ENCODE measurements around the gene STX11.

Gene STX11

DNA sequence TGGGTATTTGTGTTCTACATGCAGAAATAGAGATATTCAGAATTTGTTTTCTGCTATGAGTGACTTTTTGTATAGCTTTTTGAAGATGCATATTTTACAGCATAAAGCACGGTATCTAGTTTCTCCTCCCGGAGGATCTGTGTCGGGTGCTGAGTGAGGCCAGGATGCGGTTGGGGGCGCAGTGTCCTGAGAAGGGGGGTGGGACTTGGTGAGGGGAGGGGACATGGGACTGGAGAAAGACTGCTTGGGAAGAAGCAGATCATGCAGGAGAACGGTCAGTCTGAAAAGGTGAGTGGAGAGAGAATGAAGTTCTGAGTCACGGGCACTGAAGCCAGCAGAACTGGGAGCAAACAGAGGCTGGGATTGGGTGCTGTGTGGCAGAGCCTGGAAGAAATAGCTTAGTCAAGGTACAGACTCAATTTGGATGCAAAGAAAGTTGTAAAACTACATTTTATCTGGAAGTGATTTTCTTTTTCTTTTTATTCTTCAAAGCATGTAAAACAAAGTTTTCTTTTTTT is 44.0 kb downstream of the STX11 start:
- in situ Hi-C loops (cut with HindIII; ENCODE audit: low sequenced_read_pairs), result no loop called here
- no peak overlapping the region for H3K4me3 ChIP-seq (ENCODE audit: low read depth, low read length)
- TF ChIP-seq, protein P1, sequence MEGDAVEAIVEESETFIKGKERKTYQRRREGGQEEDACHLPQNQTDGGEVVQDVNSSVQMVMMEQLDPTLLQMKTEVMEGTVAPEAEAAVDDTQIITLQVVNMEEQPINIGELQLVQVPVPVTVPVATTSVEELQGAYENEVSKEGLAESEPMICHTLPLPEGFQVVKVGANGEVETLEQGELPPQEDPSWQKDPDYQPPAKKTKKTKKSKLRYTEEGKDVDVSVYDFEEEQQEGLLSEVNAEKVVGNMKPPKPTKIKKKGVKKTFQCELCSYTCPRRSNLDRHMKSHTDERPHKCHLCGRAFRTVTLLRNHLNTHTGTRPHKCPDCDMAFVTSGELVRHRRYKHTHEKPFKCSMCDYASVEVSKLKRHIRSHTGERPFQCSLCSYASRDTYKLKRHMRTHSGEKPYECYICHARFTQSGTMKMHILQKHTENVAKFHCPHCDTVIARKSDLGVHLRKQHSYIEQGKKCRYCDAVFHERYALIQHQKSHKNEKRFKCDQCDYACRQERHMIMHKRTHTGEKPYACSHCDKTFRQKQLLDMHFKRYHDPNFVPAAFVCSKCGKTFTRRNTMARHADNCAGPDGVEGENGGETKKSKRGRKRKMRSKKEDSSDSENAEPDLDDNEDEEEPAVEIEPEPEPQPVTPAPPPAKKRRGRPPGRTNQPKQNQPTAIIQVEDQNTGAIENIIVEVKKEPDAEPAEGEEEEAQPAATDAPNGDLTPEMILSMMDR (IDR thresholded peaks at IDR 0.05; ENCODE audit: low read depth, low read length), result no peak
- no peak for DNase-seq (ENCODE audit: low read depth, low spot score)

DNA sequence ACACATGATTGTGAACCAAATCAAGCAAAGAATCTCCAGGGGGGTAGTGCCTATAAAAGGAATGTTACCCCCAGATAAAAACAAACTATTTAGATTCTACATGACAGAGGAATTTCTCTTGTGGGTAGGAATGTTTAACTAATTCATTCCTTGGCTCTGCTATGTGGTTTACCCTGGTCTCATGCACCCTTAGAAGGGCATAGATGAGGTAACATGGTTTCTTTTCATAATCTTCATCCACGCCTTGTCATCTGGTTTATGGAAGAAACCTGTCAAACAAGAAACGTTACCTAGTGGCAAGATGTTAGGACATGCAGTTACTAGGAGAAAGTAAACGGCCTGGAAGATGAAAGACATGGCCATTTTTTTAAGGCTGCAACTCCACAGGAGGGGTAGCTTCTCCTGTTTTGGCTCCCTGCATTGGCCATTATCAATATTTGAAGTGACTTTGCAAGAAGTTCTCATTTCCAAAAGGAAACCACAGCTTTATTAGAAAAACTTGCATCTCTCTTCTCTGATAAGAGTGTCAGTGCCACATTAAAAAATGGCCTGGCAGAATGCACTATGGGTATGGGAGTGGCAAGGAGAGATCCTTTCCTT is 45.5 kb downstream of the STX11 start:
- in situ Hi-C loops (cut with HindIII; ENCODE audit: low sequenced_read_pairs), result no loop called here
- peak; percentile 33 for DNase-seq (ENCODE audit: low read depth, low spot score)
- TF ChIP-seq, protein P1 (IDR thresholded peaks at IDR 0.05; ENCODE audit: low read depth, low read length), result no peak
- H3K4me3 ChIP-seq (ENCODE audit: low read depth, low read length), result no peak overlapping the region

DNA sequence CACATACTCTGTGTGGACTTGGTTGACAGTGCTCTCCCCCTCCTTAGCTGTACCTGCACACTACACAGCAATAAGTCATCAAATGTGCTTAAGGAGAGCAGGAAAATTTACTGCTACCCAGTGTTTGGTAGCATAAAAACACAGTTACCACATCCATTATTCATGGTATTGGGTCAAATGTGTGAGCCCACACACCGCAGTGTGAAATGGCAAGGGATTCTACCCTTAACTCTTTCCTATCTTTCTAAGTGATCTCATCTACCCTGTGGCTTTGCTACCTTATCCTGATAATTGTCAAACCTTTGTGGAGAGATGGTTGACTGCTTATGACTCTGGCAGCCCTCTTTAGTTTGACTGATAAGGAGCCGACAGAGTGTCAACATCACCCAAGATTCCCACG is 47.6 kb downstream of the STX11 start:
- in situ Hi-C loops (cut with HindIII; ENCODE audit: low sequenced_read_pairs), result no loop called here
- no peak overlapping the region for H3K4me3 ChIP-seq (ENCODE audit: low read depth, low read length)
- TF ChIP-seq, protein P1 (IDR thresholded peaks at IDR 0.05; ENCODE audit: low read depth, low read length), result no peak
- no peak for DNase-seq (ENCODE audit: low read depth, low spot score)

DNA sequence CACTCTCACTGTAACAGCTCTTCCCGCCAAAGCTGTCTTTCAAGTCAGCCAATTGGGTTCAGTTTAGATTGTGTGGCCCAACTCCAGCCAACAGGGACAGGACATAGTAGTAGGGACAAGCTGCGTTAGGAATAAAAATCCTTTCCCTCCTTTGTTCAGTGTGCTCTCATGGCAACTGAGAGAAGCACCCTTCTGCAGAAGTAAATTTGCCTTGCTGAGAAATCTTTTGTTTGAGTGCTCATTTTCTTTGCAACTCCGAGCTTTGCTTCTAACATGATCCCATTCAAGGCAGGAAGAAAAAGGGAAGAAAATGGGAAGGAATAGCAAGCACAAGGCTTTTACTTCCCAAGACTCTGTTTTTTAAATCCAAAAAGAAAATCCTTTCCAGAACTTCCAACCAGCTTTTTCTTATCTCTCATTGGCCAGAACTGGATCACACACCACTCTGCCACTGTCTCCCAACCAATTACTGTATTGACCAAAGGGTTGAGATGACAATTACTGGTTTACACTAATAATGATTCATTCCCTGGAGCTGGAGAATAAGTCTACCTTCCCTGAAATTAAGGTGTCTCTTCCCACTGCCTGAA is 52.7 kb downstream of the STX11 start:
- in situ Hi-C loops (cut with HindIII; ENCODE audit: low sequenced_read_pairs), result no loop called here
- TF ChIP-seq, protein P1 (IDR thresholded peaks at IDR 0.05; ENCODE audit: low read depth, low read length), result no peak
- no peak overlapping the region for H3K4me3 ChIP-seq (ENCODE audit: low read depth, low read length)
- no peak for DNase-seq (ENCODE audit: low read depth, low spot score)

DNA sequence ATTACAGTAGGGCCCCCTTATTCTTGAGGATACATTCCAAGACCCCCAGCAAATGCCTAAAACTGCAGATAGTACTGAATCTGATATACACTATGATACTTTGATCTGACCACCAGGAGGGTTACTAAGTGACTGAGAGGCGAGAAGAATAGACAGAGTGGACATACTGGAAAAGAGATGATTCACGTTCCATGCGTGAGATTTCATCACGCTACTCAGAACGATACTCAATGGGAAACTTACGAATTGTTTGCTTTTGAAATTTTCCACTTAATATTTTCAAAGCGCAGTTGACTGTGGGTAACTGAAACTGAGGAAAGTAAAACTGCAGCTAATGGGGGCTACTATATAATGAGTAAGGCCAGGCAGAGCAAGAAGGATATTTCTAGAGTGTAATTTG is 60.8 kb downstream of the STX11 start:
- TF ChIP-seq, protein P1 (IDR thresholded peaks at IDR 0.05; ENCODE audit: low read depth, low read length), result no peak
- H3K4me3 ChIP-seq (ENCODE audit: low read depth, low read length), result no peak overlapping the region
- in situ Hi-C loops (cut with HindIII; ENCODE audit: low sequenced_read_pairs), result no loop called here
- DNase-seq (ENCODE audit: low read depth, low spot score), result no peak

DNA sequence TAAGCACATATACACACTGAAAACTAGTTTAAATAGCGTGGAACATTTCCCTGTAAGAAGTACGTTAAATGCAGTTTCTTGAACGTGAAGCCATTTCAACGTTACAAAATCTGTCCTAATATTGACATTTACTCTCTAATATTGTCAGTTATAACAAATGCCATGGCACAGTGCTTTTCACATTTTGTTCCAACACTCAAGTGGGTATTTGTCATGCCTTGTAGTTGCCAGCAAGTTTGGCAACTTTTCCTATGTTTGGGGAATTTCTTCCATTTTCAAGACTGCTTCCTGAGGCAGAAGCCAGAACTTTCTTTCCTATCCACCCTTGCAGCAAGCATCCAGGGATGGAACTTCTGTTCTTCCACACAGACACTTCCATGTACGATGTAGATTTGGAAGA is 63.0 kb downstream of the STX11 start:
- in situ Hi-C loops (cut with HindIII; ENCODE audit: low sequenced_read_pairs), result no loop called here
- H3K4me3 ChIP-seq (ENCODE audit: low read depth, low read length), result no peak overlapping the region
- TF ChIP-seq, protein P1 (IDR thresholded peaks at IDR 0.05; ENCODE audit: low read depth, low read length), result no peak
- no peak for DNase-seq (ENCODE audit: low read depth, low spot score)

Measured in astrocyte of the spinal cord (primary cell).